SK-N-SH treated with all-trans-retinoic acid at 6 μM for 48 hours (cell line): ENCODE data around the gene NF1.

Experiments
- ATAC-seq: fragments of 200-7000 bp; cut with Tn5 transposase; 3 replicates; pipeline ENCODE4 v1.9.1; 2020; ENCODE audit warnings: mild to moderate bottlenecking, moderate library complexity
- ARNTL ChIP-seq: fragments of 450-650 bp; formaldehyde crosslinking; IDR thresholded peaks from 2 replicates; pipeline ENCODE4 v1.5.0; 2020; ENCODE audit warnings: low read depth, mild to moderate bottlenecking, moderate library complexity, borderline replicate concordance
- BACH2 ChIP-seq: fragments of 250-450 bp; sonication (Bioruptor Pico); IDR thresholded peaks from 2 replicates; pipeline ENCODE4 v1.9.0; 2021; ENCODE audit warnings: mild to moderate bottlenecking, borderline replicate concordance
- CSDC2 ChIP-seq: fragments of 250-450 bp; sonication (Bioruptor Pico); IDR thresholded peaks from 2 replicates; pipeline ENCODE4 v1.5.0; 2020; ENCODE audit warnings: mild to moderate bottlenecking, moderate library complexity
- CSRNP3 ChIP-seq: fragments of 250-450 bp; sonication (Bioruptor Pico); IDR thresholded peaks from 2 replicates; pipeline ENCODE4 v1.5.1; 2021; ENCODE audit warnings: mild to moderate bottlenecking, moderate library complexity
- ESRRG ChIP-seq: fragments of 250-450 bp; sonication (Bioruptor Pico); IDR thresholded peaks from 2 replicates; pipeline ENCODE4 v1.6.1; 2021; ENCODE audit warnings: mild to moderate bottlenecking
- GLIS3 ChIP-seq: fragments of 250-450 bp; sonication (Bioruptor Pico); IDR thresholded peaks from 2 replicates; pipeline ENCODE4 v1.5.0; 2020; ENCODE audit warnings: mild to moderate bottlenecking, moderate library complexity
- ISL1 ChIP-seq: fragments of 250-450 bp; sonication (Bioruptor Pico); IDR thresholded peaks from 2 replicates; pipeline ENCODE4 v2.1.2; 2022; ENCODE audit warnings: mild to moderate bottlenecking, moderate library complexity
- OSR1 ChIP-seq: fragments of 250-450 bp; sonication (Bioruptor Pico); IDR thresholded peaks from 2 replicates; pipeline ENCODE4 v1.8.0; 2022; ENCODE audit warnings: moderate library complexity, mild to moderate bottlenecking, inconsistent platforms
- PPARA ChIP-seq: fragments of 250-450 bp; sonication (Bioruptor Pico); IDR thresholded peaks from 2 replicates; pipeline ENCODE4 v1.5.0; 2020; ENCODE audit warnings: mild to moderate bottlenecking, borderline replicate concordance
- RARB ChIP-seq: fragments of 250-450 bp; sonication (Bioruptor Pico); IDR thresholded peaks from 2 replicates; pipeline ENCODE4 v1.8.0; 2021; ENCODE audit warnings: mild to moderate bottlenecking, moderate library complexity
- SNAI2 ChIP-seq: fragments of 250-450 bp; sonication (Bioruptor Pico); IDR thresholded peaks from 2 replicates; pipeline ENCODE4 v1.5.0; 2020; ENCODE audit warnings: mild to moderate bottlenecking, moderate library complexity
- TCF4 ChIP-seq: fragments of 250-450 bp; sonication (Bioruptor Pico); IDR thresholded peaks from 2 replicates; pipeline ENCODE4 v1.8.0; 2021; ENCODE audit warnings: mild to moderate bottlenecking, moderate library complexity, borderline replicate concordance
- TOX ChIP-seq: fragments of 250-450 bp; sonication (Bioruptor Pico); IDR thresholded peaks from 2 replicates; pipeline ENCODE4 v1.8.0; 2021; ENCODE audit warnings: mild to moderate bottlenecking, moderate library complexity, borderline replicate concordance
- TSHZ2 ChIP-seq: fragments of 250-450 bp; sonication (Bioruptor Pico); IDR thresholded peaks from 2 replicates; pipeline ENCODE4 v1.5.0; 2020; ENCODE audit warnings: mild to moderate bottlenecking, moderate library complexity
- ZC3H10 ChIP-seq: fragments of 250-450 bp; sonication (Bioruptor Pico); IDR thresholded peaks from 2 replicates; pipeline ENCODE4 v1.5.1; 2021; ENCODE audit warnings: mild to moderate bottlenecking, moderate library complexity
- ZFP3 ChIP-seq: fragments of 250-450 bp; sonication (Bioruptor Pico); IDR thresholded peaks from 2 replicates; pipeline ENCODE4 v1.5.0; 2020; ENCODE audit warnings: mild to moderate bottlenecking, moderate library complexity
- ZFP30 ChIP-seq: fragments of 450-650 bp; formaldehyde crosslinking; IDR thresholded peaks from 2 replicates; pipeline ENCODE4 v1.5.0; 2022; ENCODE audit warnings: mild to moderate bottlenecking, moderate library complexity
- ZNF565 ChIP-seq: fragments of 450-650 bp; formaldehyde crosslinking; conservative IDR thresholded peaks from 2 replicates; pipeline ENCODE4 v1.5.0; 2020; ENCODE audit warnings: low read depth, mild to moderate bottlenecking, moderate library complexity
- ZNF70 ChIP-seq: fragments of 450-650 bp; formaldehyde crosslinking; IDR thresholded peaks from 2 replicates; pipeline ENCODE4 v1.5.0; 2020; ENCODE audit warnings: mild to moderate bottlenecking, moderate library complexity
- ZNF8 ChIP-seq: fragments of 450-650 bp; formaldehyde crosslinking; IDR thresholded peaks from 2 replicates; pipeline ENCODE4 v1.5.0; 2020; ENCODE audit warnings: mild to moderate bottlenecking, moderate library complexity
- TF ChIP-seq, protein P1 (sequence below): fragments of 250-450 bp; sonication (Bioruptor Pico); IDR thresholded peaks from 2 replicates; pipeline ENCODE4 v1.8.0; 2020; ENCODE audit warnings: mild to moderate bottlenecking, moderate library complexity, borderline replicate concordance
- TF ChIP-seq, protein P2 (sequence below): fragments of 250-450 bp; sonication (Bioruptor Pico); IDR thresholded peaks from 2 replicates; pipeline ENCODE4 v1.5.1; 2020; ENCODE audit warnings: low read depth, mild to moderate bottlenecking, moderate library complexity

The NF1 gene

GRCh38 chr17:31073411-31073810, 21.4 kb upstream of the NF1 start (continued):
- TF ChIP-seq TCF4 (CRISPR knock-in tag) (no peak), ZC3H10 (CRISPR knock-in tag) (no peak), RARB (CRISPR knock-in tag) (no peak), ZNF70 (CRISPR knock-in tag) (no peak), ISL1 (no peak), ARNTL (no peak)
- TF ChIP-seq, all 23 proteins: peak for 0

GRCh38 chr17:31074772-31075555, 19.8 kb upstream of the NF1 start:
- ATAC-seq: peak; percentile 76
- TF ChIP-seq CSDC2 (no peak), ZNF70 (CRISPR knock-in tag) (no peak), ISL1 (no peak), RARB (CRISPR knock-in tag) (no peak), ZFP3 (no peak), ZFP30 (CRISPR knock-in tag) (no peak)

DNA sequence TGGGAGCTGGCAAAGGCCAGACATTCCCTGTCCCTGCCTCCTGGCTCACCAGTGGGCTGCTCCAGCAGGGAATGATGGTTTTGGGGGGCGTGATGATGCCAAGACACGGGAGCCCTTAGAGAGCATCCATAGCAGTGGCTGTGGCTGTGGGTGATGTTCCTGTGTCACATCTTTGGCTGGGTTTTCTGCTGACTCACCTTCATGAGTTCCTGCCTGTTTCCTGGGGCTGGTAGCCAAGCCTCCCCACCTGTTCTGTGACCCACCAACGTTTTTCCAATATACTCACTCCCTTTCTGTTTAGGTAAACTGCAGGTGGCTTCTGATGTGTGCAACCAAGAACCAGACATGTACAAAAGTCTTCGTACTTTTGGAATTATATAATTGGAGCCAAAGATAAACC, 16.5 kb upstream of the NF1 start:
- TF ChIP-seq ESRRG (CRISPR knock-in tag) (no peak), BACH2 (CRISPR knock-in tag) (no peak), TCF4 (CRISPR knock-in tag) (no peak), ZNF8 (CRISPR knock-in tag) (no peak), TSHZ2 (CRISPR knock-in tag) (no peak), CSDC2 (no peak), GLIS3 (CRISPR knock-in tag) (no peak), ISL1 (no peak)
- ATAC-seq: no peak

DNA sequence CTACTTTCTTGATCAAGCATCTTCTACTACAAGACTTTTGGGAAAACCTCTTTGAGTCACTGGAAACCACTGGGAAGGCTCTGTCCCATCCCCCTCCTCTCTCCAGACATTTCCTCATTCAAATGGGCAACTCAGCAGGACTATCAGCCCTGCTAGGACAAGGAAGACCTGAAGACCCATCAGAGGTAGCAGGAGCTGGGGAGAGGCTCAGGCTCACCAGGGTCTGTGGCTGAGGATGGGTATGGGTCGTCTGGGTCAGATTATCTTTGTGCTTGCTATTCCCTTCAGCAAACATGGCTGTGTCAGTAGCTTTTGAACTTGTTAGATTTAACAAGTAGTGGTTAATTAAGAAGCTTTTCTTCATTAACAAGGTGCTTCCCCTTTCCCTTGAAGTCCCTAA, 15.0 kb upstream of the NF1 start:
- TF ChIP-seq ESRRG (CRISPR knock-in tag): no peak
- no peak for TF ChIP-seq TCF4 (CRISPR knock-in tag)
- TF ChIP-seq RARB (CRISPR knock-in tag): no peak
- TF ChIP-seq PPARA (CRISPR knock-in tag): no peak
- no peak for TF ChIP-seq GLIS3 (CRISPR knock-in tag)
- no peak for TF ChIP-seq ZFP3
- TF ChIP-seq ZNF565 (CRISPR knock-in tag): no peak
- no peak for TF ChIP-seq ZNF8 (CRISPR knock-in tag)
- no peak for TF ChIP-seq SNAI2
- no peak for TF ChIP-seq CSRNP3 (CRISPR knock-in tag)
- no peak for TF ChIP-seq OSR1 (CRISPR knock-in tag)
- TF ChIP-seq ZC3H10 (CRISPR knock-in tag): no peak
- TF ChIP-seq, protein P1, sequence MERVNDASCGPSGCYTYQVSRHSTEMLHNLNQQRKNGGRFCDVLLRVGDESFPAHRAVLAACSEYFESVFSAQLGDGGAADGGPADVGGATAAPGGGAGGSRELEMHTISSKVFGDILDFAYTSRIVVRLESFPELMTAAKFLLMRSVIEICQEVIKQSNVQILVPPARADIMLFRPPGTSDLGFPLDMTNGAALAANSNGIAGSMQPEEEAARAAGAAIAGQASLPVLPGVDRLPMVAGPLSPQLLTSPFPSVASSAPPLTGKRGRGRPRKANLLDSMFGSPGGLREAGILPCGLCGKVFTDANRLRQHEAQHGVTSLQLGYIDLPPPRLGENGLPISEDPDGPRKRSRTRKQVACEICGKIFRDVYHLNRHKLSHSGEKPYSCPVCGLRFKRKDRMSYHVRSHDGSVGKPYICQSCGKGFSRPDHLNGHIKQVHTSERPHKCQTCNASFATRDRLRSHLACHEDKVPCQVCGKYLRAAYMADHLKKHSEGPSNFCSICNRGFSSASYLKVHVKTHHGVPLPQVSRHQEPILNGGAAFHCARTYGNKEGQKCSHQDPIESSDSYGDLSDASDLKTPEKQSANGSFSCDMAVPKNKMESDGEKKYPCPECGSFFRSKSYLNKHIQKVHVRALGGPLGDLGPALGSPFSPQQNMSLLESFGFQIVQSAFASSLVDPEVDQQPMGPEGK: no peak
- TF ChIP-seq, protein P2, sequence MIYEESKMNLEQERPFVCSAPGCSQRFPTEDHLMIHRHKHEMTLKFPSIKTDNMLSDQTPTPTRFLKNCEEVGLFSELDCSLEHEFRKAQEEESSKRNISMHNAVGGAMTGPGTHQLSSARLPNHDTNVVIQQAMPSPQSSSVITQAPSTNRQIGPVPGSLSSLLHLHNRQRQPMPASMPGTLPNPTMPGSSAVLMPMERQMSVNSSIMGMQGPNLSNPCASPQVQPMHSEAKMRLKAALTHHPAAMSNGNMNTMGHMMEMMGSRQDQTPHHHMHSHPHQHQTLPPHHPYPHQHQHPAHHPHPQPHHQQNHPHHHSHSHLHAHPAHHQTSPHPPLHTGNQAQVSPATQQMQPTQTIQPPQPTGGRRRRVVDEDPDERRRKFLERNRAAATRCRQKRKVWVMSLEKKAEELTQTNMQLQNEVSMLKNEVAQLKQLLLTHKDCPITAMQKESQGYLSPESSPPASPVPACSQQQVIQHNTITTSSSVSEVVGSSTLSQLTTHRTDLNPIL (CRISPR knock-in tag): no peak
- TF ChIP-seq TOX (CRISPR knock-in tag): no peak
- TF ChIP-seq BACH2 (CRISPR knock-in tag): no peak
- no peak for TF ChIP-seq ZNF70 (CRISPR knock-in tag)
- no peak for TF ChIP-seq ISL1
- no peak for TF ChIP-seq CSDC2

More for the DNA sequence above, 15.0 kb upstream of the NF1 start:
- ATAC-seq: no peak
